Measurements from ENCODE around the gene TXN.
"Not testable (repeated sequence)": the region's sequence is repeated elsewhere in the genome, so short reads cannot be mapped to it uniquely, and the experiment has no call there.

Gene TXN

DNA sequence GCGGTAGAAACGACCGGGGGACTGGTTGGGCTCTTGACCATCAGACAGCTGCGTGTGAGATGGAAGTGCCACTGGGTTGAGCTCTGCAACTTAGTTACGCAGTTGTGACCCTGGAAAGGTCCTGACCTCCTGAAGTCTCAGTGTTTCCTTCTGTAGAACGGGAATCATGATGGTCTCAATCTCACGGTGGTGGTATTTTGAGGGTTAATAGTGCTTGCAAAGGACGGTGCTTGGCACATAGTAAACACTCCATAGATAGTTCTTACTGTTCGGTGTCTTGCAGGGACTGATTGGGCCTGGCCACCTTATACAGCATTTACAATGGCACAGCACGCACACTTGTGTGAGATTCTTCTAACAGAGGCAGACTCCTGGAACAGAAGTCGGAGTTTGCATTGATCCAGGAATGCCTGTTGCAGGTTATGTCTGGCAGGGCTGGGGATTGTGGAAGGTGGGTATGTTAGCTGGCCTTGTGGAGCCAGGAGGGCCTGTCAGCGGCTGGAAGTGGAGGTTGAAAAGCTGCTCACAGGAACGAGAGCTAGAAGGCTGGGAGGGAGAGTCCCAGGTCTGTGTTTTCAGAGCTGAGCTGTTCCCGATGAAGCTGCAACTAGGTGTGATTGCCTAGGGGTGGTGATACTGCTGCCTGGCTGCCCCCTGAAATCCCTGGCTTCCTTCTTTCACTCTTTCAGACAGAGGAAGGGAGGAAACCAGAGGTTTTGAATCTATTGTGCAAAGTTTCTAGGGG lies 962 bp upstream of the TXN start:
- no peak for DNase-seq (ENCODE audit: low spot score)

DNA sequence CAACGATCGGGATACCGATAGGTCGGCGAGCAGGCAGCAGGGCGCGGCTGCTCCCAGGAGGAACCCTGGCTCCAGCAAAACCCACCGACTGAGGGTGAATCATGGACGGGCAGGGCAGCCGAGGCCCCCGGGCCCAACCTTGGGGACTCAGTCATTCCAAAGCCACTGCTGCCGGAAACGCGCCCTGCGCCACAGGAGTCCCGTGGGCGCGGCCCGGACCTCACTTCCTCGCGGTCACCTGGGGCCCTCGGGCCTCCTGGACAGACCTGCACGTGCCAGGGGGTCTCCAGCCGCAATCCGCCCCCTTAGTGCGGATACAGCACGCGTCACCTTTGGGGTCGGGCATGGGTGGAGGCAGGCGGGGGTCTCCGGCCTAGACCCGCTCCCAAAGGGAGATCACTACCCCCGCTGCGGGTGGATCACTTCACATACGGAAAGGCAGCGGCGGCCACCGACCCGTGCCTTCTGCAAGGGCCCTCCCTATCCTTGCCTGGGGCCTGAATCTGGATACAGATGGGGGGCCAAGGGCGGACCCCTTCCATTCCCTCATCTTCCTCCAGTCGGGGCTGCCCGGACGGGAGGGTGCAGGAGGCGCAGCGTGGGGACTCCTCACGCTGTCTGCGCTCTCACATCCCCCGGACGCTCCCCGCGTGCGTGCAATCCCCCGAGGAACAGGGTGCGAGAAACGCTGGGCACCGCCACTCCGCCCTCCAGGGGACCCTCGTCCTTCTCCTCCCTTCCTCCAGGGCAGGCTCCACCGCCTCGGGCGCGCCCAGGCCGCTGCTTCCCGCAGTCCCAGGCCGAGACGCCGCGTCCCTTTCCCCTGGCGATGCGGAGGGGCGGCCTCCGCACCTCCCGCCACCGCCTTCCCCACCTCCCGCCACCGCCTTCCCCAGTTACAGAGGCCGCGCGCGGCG lies 586 bp downstream of the TXN start:
- peak; percentile 43 for DNase-seq (ENCODE audit: low spot score)

DNA sequence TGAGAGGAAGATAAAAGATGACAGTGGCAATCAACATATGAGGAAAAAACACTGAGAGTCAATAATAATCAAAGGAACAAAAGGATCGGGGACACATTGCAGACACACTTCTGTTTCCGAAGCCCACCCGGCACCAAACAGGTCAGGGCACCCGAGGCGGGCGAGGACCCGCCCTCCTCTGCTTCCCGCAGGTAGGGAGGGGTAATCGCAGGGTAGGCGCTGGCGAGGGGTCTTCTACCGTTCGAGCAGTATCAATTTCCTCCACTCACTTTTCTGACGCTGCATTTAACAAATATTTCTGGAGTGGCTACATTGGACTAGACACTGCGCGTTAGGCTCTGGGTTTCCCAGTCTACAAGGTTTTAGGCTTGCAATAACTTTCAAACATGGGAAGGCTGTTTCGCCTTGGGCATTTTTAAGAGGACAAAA lies 1.3 kb downstream of the TXN start:
- no peak for DNase-seq (ENCODE audit: low spot score)

DNA sequence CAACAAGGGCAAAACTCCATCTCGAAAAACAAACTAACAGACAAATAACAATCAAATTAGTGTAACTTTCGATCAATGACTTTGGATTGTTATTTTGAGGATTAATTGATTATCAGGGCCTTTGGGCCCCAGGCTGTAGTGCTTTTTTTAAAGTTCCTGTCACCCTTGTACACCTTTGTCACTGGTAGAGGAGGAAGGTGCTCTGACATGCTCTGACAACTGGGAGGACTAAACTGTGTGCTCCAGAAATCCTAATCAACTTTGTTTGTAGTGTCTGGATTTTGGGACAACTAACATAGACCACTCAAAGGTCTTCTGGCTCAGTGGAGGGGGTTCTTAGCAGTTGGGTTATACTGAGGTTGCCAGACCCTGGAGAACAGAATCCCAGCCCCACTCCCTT lies 1.8 kb downstream of the TXN start:
- no peak for DNase-seq (ENCODE audit: low spot score)

DNA sequence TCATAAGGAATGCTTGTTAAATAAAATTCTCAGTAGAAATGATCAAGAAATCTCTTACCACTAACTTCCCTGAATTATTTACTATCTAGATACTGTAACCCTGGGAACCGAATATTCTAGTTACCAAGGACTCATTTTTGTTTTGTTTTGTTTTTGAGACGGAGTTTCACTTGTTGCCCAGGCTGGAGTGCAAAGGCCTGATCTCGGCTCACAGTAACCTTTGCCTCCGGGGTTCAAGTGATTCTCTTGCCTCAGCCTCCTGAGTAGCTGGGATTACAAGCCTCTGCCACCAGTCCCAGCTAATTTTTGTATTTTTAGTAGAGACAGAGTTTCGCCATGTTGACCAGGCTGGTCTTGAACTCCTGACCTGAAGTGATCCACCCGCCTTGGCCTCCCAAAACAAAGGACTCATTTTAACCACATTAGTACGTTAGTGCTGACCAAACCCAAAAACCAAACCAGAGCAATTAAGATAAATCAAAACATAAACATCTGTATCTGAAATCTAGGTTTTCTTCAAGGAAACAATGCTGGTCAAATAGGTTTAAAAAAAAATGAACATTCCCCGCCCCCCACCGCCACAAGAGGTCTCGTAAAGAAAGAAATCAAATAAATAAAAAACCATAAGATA lies 3.7 kb downstream of the TXN start:
- no peak for DNase-seq (ENCODE audit: low spot score)

DNA sequence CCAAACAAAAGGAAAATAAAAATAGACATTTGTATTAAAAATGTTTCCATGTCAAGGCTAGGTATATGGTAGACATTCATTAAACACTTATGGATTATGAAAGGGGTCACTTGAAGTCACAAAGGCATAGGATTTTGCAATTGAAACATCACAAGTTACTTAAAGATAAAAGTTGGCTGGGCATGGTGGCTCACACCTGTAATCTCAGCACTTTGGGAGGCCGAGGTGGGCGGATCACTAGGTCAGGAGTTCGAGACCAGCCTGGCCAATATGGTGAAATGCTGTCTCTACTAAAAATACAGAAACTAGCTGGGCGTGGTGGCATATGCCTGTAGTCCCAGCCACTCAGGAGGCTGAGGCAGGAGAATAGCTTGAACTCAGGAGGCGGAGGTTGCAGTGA lies 4.5 kb downstream of the TXN start:
- DNase-seq (ENCODE audit: low spot score): not testable (repeated sequence)

DNA sequence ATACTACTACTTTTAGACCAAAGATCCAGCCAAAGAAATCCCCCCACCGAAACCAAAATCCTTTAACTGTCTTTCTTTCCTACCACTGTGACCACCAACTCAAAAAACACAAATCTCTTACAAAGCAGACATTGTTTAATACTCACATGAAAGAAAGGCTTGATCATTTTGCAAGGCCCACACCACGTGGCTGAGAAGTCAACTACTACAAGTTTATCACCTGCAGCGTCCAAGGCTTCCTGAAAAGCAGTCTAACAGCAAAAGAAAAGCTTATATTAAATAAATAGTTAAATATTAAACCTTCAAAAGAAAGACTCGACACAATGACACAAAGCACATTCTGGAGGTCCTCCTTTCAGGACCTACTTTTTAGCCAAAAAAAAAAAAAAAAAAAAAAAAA lies 5.1 kb downstream of the TXN start:
- DNase-seq (ENCODE audit: low spot score): no peak

DNA sequence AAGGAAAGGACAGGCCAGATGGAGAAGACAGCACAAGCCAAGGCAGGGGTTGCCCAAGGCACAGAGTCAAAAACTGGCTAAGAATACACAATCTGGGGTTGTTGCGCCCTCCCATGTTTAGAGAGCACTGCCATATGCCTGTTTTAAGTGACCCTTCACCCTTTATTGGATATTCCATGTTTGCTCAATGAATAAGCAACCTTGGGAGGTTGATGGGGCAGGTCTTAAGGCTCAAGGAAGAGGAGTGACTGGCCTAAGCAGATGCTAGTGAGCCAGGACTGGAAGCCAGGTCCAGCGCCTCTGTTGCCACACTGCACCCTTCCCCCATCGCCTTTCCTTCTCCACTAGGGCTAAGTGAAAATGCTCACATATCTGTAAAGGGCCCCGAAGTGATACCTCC lies 6.7 kb downstream of the TXN start:
- DNase-seq (ENCODE audit: low spot score): no peak

DNA sequence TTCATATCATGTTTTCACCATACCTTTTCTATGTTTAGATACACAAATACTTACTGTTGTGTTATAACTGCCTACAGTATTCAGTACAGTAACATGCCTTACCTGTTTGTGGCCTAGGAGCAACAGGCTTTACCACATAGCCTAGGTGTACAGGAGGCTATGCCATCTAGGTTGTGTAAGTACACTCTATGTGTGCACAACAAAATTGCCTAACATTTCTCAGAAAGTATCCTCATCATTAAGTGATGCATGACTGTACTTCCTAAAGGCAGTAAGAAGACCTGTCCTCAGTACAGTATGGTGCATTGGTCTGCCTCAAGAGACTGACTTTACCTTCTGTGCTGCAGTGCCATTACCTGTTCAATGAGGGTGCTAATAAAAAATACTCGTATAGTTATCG lies 7.9 kb downstream of the TXN start:
- no peak for DNase-seq (ENCODE audit: low spot score)

DNA sequence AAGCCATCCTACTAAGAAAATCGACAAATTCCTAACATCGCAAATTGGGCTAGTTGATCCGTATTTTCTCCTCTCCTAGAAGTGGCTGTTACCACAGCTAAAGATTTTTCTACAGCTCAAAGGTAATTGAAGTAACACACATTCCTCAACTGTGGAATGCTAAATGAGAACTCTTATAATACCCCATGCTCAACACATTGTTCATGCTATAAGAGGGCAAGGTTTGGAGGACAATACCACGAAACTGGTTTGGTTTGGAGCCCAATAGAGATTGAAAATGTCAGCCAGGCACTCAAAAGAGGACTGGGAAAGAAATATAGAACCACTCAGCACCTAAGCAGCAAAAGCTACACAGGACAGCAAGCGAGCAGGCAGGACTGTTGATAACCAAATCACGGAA lies 10.1 kb downstream of the TXN start:
- no peak for DNase-seq (ENCODE audit: low spot score)

DNA sequence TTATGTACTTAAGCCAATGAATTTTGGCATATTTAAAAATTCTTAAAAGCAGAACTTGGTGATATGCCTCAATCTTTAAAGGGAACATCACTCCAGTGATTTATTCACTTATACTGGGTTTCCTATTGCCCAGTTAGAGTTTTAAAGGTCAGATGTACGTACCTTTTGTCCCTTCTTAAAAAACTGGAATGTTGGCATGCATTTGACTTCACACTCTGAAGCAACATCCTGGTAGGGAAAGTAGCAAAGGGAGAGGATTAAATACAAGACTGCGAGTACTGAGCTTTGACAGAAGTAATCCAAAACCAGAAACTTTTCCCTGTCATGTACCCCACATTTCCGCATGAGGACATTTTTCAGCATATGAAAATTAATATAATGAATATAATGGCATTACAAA lies 11.7 kb downstream of the TXN start:
- no peak for DNase-seq (ENCODE audit: low spot score)

DNA sequence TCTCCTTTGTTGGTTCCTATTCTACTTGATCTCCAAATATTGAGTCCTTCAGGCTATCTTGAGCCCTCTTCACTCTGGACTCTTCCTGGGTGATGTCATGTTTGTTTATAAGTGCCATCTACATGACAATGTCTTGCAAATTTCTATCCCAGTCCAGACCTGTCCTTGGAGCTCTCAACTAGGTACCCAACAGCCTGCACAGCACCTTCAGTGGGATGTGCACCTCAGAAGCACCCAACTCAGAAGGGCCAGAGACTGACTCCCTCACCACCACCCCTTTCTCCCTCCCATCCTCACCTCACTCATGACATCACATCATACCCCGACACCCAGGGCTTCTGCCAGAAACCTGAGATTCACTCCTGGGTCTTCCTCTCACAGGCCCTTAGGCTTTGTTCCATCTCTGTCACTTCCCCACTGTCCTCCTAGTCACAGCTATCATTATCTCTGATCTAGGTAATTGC lies 14.4 kb downstream of the TXN start:
- DNase-seq (ENCODE audit: low spot score): no peak

DNA sequence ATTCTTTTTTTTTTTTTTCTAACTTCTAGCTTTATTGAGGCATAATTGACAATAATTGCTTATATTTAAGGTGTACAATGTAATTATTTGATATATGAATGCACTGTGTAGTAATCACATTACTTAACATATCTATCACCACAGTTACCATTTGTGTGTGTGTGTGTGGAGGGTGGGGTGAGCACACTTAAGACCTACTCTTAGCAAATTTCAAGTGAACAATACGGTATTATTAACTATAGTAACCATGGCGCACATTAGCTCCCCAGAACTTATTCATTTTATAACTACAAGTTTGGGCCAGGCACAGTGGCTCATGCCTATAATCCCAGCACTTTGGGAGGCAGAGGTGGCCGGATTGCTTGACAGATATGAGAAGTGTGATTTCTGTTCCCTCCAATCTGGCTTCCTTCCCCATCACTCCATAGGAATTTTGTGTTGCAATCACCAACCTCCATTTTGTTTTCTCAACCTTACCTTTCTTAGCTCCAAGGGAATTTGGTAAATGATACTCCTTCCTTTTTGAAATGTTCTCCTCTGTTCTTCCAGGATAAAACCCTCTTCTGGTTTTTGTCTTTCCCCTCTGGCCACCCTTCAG lies 14.9 kb downstream of the TXN start:
- DNase-seq (ENCODE audit: low spot score): no peak

DNA sequence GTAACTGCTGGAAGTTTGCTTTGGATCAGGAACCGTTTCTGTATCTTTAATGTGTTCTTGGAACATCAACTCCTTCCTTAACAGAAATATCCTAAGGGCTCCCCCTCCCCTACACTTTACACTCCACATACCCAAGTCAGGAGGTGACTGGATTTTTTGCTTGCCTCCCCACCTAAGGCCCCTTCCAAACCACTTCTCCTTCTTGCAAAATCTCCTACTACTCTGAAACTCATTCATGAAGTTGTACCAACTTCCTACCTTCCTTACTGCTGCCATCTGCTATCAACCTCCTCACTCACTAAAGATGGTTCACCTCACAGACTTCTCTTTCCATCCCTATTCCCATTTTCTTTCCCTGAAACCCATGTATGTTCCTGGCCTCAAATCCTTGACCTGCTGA lies 16.1 kb downstream of the TXN start:
- DNase-seq (ENCODE audit: low spot score): no peak

DNA sequence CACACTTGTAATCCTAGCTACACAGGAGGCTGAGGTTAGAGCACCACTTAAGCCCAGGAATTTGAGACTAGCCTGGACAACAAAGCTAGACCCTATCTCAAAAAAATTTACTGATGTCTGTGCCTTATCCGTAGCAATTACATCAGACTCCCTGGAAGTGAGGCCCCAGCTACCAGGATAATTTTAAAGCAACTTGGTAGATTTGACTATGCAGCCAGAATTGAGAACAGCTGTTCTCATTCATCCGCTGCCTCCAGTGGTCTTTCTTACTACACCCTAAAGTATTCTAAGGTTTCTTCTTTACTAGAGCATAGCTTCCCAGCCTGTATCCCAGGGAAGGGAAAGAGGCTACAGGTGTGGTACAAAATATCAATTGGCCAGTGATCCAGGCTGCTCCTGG lies 28.0 kb downstream of the TXN start:
- DNase-seq (ENCODE audit: low spot score): no peak

DNA sequence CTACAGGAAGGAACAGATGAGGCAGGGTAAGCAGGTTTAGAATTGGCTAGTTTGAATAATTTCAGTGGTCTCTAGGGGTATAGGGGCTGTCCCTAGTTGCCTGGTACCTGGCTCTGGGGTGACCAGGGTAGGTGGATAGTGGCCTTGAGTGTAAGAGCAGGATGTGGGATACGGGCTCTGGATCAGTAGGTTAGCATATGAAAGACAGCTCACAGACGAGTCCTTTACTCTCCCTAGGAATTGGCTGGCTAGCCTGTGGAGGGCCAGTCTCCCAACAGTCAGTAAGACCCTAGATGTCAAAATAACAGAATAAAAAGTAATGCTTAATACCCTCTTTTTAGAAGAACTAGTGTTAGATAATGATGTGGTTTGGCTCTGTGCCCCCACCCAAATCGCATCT lies 31.7 kb downstream of the TXN start:
- DNase-seq (ENCODE audit: low spot score): no peak

DNA sequence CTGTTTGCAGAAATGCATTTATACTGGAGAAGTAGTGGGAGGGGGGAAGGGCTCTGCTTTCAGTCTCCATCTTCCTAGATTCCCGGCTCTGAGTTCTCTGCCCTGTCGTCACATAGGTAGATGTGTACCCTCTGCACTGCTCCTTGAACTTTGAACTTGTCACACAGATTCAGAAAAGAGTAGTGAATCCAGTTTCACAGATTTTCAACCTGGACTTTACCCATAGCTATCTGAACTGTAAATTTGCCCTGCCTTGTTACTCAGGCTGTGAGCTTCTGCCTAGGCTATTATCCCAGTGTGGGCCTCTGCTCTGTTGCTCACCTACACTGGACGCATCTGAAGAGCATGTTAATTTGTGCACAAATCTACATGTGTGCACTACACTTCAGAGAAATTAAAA lies 35.5 kb downstream of the TXN start:
- DNase-seq (ENCODE audit: low spot score): no peak

DNA sequence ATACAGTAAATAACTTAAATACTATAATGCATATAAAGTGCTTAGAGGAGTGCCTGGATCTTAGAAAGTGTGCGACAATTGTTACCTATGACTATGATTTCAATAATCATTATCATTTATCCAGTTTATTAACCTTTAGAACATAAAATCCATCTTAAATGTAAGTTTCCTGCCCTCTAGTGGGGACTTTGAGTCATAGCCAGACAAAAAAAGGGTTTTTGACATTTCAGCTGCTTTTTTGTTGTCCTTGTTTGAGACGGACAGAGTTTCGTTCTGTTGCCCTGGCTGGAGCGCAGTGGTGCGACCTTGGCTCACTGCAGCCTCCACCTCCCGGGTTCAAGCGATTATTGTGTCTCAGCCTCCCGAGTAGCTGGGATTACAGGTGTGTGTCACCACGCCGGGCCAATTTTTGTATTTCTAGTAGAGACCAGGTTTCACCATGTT lies 38.6 kb downstream of the TXN start:
- peak; percentile 55 for DNase-seq (ENCODE audit: low spot score)

DNA sequence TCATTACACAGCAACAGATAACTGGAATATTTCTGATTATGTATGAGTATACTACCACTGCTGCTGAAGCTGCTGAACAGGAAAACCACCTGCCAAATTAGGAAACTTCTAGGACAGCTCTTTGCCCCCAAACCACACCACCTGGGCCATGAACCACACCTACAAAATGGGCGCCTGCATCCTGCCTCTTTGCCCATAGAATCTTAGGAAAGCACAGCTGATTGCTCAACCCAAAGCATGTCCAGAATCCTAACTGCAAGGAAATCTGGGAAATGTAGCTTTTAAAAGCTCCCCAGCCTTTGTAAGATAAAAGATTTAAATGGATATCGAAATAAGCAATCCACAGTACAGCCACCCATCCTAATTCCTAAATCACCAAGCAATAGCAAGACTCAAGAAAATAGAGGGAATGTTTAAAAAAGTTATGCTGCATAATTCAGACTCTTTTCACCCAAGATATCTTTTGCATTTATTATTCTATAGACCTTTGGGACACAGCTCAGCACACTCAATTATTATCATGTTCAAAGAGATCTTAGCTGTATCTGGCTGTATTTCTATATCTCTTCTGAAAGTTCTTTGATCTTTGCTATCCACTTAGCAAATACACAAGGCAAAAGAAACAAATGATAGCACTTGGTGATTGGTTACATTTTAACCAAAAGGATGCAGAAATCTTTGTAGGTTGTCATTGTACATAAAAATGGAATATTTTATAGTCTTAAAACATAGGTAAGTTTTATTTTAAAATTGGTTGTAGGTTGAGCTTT lies 41.5 kb downstream of the TXN start:
- DNase-seq (ENCODE audit: low spot score): no peak

DNA sequence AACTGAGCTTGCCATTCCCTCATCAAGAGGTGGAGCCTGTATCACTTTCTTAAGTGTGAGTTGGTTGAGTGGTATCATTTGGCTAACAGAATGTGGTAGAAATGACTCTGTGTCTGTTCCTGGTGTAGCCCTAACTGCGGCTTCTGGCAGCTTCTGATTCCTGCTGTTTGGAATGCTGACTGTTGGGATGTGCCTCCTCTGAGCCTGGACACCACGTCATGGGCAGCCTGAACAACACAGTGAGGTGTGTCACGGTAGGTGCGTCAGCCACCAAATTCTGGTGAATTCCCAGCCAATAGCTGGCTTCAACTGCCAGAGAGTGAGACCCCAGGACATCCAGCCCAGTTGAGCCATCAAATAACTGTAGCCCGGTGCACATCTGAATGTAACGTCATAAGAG lies 42.2 kb downstream of the TXN start:
- DNase-seq (ENCODE audit: low spot score): no peak

DNA sequence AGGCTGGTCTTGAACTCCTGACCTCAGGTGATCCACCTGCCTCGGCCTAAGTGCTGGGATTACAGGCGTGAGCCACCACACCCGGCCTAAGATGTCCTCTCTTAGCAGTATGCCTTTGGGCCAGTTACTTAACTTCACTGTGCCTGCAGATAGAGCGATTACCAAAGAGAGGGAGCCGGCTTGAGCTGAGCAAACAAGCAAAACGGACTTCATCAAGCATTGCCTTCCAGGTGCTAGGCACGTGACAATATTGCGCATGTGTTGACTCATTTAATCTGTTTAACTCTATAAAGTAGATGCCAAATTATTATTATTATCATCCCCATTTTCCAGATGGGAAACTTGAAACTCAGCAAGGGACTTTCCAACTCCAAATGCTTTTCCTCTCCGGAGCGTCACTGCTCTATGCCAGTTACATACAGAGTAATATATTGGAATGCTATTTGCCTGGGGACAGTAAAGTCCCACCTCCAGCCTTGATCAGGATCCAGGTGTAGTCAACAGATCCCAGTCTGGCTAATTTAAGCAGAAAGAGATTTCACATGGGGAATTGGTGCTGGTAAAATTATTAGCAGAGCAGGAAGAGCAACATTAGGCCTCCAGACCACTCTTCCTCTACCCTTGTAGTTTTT lies 42.8 kb downstream of the TXN start:
- no peak for DNase-seq (ENCODE audit: low spot score)
